ENCODE results near the gene STRBP.
"Not testable (repeated sequence)": the region's sequence is repeated elsewhere in the genome, so short reads cannot be mapped to it uniquely, and the experiment has no call there.

The STRBP gene

DNA sequence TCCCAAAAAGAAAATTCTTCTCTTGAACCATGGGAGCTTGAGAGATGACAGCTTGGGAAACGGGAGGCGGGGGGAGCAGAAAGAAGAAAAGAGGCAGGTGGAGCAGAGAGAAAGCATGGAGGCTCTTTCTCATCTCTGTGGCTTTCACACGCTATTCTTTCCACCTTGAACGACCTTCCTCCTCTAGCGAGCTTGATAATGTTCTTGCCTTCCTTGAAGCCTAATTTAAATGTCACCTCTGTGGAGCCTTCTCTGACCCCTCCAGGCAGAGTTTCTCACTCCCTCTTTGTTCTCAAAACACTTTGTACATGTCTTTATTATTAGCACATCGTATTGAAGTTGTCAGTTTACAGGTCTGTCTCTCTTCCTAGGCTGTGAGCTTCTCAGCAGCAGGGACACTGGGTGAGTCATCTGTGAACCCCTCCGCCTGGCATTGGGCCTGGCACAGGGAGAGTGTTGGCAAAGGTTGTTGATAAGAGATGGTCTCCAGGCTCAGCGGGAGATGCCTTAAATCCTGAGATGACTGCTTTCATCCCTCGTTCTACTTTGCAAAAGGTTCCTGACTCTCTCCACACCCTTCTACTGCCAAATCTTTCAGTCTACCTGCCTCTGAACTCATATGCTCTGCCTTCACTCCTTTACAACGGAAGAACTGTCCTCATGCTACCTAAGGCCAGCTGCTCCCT, 14.1 kb upstream of the STRBP start:
- DNase-seq, result no peak

DNA sequence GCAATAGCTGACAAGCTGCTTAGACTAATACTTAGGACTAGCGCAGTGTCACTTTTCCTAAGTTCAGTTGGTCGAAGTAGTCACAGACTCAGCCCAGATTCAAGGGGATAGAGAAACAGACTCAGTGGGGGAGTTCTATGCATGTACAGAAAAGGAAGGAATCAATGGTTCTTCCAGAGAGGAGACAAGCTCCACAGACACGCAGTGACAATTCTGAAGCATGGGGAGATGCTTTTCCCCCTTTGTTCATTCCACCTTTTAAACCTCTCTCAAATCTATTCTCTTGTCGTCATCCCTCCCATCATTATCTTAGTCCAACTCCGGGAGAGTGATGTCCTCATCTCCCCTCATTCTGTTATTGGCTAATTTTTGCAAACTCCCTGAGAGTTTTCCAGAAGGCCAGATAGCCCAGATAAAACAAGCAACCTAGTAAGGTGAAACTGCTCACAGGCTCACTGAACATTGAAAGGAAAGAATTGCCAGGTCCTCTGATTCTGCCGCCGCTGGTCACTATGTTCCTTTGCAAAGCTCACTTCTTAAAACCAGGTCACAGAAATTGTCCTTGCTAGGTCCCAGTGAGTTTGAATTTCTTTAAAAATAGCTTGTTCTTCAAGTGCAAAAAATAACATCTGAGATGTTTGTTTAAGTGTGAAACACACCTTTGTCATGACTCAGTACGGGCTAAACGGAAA, 13.4 kb upstream of the STRBP start:
- no peak for DNase-seq

DNA sequence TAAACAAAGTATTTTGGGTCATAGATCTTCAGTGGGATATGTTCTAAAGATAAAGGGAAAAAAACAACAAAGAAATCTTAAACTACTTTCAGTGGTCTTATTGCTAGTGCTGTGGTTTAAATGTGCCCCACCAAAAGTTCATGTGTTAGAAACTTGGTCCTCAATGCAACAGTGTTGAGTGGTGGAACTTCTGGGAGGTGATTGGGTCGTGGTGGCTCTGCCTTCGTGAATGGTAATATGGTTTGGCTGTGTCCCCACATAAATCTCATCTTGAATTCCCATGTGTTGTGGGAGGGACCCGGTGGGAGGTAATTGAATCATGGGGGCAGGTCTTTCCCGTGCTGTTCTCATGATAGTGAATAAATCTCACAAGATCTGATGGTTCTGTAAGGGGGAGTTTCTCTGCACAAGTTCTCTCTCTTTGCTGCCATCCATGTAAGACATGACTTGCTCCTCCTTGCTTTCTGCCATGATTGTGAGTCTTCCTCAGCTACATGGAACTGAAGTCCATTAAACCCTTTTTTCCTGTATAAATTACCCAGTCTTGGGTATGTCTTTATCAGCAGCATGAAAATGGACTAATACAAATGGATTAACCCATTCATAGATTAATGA, 10.6 kb upstream of the STRBP start:
- DNase-seq, result not testable (repeated sequence)

DNA sequence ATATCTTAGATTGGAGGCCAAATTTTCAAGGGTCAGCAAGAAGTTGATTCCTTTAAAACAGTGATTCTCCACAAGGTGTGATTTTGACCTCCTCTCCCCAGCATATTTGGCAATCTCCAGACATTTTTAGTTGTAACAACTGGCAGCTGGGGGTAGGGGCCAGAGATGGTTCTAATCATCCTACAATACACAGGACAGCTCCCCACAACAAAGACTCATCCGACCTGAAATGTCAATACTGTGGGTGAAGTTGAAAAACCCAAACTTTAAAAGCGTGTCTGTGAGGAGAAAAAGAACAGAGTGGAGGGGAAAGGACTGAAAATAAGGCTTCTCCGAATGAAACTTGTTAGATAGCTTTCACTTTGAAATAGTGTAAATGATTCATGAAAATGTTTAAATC, 10.0 kb upstream of the STRBP start:
- no peak for DNase-seq

DNA sequence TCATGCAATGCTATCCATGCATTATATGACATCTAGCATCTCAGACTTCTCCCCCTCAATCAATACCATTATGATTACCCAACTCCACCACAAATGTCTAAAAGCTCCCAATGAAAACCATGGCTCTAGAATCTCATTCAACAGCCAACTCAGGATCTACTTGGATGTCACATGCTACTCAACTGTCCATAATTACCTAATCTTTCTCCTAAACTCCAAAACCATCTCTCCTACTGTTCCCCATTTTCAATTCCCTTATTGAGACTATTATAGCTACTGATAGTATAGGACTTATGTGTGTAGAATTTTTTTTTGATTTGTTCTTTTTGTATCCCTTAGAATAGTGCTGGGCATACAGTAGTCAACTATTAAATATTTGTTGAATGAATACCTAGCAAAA, 8.2 kb upstream of the STRBP start:
- no peak for DNase-seq

DNA sequence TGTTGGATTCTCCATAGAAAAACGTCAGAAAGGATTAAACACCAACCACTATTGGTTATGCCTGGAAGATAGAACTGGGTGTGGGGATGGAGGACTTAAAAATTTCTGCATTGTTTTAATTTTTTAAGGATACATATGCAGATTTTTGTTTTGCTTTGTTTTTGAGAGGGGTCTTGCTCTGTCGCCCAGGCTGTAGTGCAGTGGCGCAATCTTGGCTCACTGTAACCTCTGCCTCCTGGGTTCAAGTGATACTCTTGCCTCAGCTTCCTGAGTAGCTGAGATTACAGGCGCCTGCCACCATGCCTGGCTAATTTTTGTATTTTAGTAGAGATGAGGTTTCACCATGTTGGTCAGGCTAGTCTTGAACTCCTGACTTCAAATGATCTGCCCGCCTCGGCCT, 2.7 kb upstream of the STRBP start:
- DNase-seq, result not testable (repeated sequence)

DNA sequence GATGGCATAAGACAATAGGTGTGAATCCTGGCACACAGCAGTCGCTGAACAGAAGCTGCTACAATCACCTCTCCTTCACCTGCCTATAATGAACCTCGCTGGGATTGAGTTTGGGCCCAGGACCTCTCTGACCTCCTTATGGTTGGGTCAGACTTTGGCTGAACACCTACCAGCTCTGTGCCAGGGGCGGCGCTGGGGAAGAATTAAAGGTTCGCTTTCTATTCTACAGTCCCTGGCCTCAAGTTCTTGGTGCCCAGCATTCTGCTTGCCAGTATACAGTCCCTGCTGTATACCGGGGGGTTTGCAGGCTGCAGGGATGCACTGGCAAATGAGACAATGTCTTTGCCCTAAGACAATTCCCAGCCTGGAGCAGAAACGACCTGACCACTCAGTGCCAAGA, 895 bp upstream of the STRBP start:
- no peak for DNase-seq

DNA sequence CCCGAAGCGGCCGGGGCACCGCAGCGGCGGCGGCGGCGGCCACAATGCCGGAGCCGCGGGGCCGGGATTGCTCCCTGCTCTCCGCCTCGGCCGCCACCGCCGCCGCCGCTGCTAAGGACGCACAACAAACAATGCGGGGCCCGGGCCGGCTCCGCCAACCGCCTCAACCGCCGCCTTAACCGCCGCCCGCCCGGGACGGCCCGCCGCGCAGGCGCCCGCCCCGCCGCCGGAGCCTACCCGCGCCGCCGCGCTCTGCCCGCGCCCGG, 254 bp downstream of the STRBP start:
- no peak for DNase-seq

DNA sequence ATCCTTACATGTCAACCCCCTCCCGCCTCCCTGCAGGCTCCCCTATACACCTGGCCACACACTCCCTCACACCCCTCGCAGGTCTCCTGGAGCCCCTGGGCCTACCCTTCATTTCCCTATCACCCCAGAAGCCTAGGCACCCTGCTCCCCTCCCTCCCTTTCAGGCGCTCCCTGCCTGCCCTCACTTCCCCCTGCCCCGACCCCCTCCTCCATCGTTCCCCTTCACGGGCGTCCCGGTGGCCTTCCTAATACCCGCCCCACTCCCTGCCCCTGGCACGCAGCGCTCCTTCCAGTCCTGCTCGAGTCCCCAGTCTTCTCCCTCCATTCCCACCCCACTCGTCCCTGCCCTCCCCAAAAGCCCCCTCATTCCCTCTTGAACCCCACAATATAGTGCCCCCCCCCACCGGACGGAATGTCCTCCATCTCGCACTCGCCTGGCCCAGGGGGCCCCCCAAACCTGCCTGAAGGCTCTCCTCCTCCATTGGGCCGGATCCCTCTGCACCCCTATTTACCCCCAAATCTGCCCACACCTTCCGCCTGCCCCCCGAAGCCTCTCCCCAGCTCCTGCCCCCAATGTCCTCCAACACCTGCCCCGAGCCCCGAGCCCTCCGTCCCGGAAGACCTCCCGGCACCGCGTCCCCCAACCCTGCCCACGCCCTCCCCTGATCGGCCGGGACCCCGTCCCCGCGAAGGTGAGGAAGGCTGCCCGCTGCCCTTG, 746 bp downstream of the STRBP start:
- DNase-seq, result no peak

DNA sequence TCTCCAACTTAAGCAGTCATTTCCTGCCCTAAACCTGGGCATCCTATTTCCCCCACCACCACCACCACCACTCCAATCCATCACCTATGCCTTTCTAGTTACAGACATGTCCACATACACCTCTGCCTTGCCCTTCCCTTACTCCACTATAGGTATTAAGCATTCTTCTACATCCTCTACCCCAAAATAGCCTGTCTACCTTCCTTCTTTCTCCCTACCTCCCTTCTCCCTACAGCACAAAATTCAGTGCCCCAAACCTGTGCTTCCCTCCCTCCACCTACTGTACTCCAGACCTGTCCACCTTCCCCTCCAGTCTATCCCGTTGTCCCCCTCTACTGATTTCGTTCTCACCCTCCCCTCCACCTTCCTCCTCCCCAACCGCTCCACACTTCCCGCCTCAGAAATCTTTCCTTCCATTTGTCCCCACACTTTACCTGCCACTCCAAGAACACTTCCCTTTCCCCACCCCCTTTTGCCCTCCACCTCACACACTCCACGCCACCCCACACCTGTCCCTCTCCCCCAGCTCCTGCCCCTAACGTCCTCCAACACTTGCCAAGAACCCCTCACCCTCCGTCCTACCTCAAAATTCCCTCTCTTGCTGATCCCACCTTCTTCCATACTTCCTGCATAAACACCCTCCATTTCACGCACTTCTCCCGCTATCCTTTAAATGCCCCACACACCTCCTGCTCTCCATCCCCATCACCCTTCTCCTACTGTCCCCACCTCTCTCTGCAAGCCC, 1.6 kb downstream of the STRBP start:
- no peak for DNase-seq

DNA sequence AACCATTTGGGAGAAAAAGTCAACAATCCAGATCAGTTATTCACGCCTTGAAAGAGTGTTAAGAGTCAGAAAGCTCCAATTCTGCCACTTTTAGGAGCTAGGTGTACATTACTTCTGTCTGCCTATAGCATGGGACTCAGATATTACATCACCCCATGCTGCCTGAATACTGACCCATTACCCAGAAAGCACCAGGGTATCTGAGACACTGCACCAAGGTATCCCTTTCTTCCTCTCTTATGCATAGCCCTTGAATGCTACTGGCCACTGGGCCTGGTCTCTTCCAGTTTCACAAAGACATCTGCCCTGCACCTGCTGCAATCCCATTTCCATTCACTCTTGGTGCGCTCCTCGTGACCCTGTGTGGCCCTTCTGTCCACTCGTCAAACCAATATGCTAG, 2.6 kb downstream of the STRBP start:
- no peak for DNase-seq

DNA sequence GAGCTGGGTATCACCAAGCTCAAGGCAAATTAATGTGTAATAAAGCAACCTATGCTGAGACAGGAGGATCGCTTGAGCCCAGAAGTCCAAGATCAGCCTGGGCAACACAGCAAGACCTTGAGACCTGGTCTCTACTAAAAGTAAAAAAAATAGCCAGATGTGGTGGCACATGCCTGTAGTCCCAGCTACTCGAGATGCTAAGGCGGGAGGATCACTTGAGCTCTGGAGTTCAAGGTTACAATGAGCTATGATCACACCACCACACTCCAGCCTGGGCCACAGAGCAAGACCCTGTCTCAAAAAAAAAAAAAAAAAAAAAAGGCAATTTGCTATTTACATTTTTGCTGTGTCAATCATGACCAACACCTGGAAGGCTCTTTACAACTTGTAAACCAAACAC, 5.2 kb downstream of the STRBP start:
- no peak for DNase-seq

DNA sequence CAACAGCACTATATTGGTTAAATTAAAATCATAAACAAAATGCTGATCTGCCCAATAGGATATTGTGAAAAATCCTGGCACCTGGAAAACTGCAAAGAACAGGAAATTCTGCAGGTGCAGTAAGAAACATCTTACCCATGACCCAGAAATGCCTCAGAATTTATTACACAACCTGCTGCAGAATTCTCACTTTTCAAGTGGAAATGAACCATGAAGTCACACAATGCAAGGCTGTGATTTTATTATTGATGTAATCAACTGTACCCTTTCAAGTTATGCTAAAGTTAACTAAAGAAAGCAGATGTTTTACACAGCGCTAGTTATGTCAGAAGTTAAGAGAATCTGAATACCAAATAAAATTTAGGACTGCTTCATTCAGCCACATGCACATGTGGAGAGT, 6.0 kb downstream of the STRBP start:
- DNase-seq, result peak; percentile 63

DNA sequence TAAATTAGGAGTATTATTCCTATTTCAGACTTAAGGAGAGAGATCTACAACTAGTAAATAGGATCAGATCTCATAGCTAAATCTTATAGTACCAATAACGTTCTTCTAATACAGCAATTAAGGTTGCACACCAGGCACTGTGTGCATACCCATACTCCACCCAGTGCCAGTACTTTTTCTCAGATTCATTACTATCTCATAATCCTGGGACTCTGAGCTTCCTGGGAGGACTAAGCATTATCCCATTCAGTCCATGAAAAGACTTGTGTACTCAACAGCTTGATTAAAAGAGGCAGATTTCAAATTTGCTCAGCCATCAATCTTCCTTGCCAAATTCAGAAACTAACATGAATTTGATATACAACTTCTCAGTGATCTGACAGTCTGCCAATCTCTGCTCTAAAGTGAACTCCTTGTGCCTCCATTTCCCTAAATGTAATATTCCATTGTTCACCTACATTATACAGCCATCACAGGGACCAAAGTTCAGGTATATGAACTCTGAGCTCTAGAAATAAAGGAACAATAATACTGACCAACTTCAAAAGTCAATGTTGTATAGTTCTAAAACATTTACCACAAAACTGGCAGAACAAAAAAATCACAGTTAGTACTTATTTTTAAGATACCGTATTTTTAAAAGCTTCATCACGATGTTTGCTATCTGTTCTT, 7.2 kb downstream of the STRBP start:
- no peak for DNase-seq

DNA sequence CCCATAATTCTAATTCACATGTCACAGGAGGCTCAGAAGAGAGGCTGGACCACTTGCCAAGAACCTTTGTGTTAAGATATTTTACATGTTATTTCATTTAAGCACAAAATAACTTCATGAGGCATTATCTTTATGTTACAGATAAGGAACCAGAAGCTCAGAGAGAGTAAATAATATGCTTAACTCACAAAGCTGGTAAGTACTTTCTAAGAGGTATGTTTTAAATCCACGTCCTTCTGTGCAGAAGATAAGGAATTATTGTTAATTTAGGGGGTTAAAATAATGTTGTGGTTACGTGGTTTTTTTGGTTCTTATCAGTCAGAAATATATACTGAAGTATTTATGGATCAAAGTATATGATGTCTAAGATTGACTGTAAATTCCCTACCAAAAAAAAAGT, 8.0 kb downstream of the STRBP start:
- DNase-seq, result no peak

DNA sequence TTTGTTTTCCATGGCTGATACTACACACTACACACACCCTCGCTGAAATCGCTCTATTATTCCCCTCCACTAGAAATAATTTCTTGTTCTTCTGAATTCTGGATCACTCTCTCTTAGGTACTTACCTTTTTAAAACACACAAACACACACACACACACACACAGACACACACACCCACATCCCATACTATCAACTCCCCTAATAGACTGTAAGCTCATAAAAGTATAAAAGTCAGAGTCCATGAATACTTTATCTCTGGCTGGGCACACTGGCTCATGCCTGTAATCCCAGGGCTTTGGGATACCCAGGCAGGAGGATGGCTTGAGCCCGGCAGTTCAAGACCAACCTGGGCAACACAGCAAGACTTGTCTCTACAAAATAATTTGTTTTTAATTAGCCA, 11.1 kb downstream of the STRBP start:
- no peak for DNase-seq

DNA sequence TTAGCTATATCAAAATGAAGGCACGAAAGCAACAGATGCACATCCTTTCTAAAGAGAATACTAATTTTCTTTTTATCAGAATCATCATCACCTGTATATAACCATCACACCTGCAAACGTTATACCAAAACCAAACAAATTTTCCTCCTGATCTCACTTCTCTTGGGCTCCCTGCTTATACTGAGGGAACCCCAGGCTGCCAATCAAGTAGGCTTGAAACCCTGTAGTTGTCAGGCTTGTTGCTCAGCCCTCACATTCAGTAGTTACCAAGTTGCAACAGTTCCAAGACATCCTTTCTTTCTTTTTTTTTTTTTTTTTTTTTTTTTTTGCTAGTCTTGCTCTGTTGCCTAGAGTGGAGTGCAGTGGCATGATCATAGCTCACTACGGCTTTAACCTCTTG, 12.7 kb downstream of the STRBP start:
- no peak for DNase-seq

DNA sequence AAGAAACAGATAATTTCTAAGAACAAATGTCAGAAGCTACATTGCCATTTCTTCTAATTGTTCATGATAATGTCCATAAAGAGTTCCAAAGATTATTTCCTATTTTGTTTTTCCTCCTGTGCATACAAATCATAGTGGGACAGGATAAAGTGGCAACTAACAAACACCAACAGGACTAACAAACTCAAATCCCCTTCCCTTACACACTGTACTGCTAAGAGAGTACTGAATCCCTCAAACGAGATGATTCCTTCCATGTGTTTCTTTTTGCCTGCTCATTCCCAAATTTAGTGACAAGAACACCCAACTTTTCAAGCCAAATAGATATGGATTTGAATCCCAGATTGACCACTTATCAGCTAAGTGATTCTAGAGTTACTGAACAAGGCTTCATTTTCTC, 15.2 kb downstream of the STRBP start:
- no peak for DNase-seq

DNA sequence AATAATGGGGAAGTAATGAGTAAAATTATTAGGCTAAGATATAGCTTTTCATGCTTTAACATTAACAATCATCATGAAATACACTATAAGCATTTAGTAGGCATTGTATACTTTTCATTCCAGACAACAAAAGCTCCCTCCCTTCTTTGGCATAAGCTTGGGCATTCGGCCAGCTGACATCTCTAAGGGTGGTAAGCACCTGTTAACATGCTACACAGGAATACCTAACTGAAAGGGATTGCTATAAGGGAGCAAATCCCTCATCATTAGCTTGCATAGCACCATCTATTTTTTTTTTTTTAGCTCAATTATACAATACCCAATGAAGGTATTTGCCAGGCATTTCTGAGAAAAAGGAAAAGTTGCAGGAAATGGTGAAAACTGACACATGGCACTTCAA, 16.6 kb downstream of the STRBP start:
- DNase-seq, result peak; percentile 62

DNA sequence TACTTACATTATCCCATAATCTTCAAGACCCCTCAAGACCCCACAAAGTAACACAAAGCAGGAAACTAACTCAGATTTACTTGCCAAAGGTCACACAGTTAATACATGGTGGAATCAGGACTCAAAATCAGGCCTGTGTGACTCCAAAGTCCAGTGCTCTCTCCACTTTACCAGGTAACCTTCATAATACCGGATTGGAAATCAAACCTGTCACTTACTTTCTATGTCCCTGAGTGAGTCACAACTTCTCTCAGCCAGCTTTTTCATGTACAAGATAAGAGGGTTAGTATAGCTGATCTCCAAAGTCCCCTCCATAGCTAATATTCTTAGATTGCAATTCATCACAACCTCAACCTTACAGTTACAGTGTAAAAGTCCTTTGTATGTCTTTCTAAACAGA, 17.1 kb downstream of the STRBP start:
- no peak for DNase-seq

DNA sequence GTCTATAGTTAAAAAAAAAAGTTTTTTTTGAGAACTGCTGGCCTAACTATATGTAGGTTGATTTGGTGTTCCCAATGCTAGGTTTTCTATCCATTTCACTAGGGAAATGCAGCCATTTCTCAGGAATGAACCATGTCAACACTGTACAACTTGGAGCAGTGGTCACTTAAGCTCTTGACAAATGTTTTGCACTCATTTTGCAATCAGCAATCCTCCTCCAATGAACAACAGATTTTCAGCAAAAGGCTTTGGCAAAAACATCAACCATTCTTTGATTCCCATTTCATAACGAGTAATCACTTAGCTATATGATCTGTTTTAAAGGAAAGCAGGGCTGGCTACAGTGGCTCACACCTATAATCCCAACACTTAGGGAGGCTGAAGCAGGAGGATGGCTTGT, 17.9 kb downstream of the STRBP start:
- DNase-seq, result no peak

DNA sequence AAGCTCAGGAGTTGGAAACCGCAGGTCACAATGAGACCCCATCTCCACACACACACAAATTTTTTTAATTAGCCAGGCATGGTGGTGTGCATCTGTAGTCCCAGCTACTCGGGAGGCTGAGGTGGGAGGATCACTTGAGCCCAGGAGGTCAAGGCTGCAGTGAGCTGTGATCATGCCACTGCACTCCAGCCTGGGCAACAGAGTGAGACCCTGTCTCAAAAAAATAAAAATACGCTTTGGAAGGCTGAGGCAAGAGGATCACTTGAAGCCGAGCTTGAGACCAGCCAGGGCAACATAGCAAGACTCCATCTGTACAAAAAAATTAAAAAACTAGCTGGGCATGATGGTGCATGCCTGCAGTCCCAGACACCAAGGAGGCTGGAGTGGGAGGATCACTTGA, 19.2 kb downstream of the STRBP start:
- not testable (repeated sequence) for DNase-seq

DNA sequence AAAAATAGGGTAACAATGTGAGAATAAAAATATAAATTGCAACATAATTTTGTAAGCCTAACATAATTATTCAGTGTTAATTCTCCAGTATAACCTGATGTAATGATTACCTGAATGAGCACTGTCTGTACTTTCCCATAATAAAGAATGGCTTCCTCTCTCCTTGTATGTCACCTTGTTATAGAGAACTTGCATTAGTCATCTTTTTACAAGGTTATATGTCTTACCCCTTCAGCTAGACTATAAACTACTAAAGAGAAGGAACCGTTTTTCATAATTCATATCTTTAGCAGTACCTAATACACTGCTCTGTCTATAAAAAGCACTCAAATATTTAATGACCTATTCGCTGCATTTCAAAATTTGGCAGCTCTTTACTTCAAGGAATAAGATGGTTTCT, 19.8 kb downstream of the STRBP start:
- peak; percentile 61 for DNase-seq

Data from DMS79 treated with DMSO at 0.1 percent for 48 hours (cell line).